Measurements from ENCODE around the gene OR51E1. TPM values are rescaled to one million over a fixed set of nuclear protein-coding genes. Genes with fewer than 3 reads are reported as not detected.

The OR51E1 gene
- total RNA-seq, 3 donors from 2014 or later (not counting 1 experiment from before 2014, with no cell fraction given), result not detected

DNA sequence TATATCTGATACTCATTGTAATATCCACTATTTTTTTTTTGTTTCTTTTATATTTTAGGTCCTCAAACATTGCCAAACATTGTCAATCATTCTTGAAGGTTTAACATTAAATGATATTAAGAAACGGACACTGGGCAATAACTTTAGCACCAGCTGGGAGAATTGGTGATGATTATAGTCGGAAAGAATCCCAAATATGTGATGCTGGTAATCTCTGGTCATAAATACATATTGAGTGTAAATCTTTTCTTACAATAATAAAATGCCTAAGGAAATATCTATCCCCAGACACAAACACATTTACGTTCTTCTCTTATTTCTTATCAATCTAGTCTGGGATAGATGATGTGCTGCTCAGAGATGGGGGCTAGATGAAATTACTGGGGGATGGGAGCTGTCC lies 28.7 kb downstream of the OR51E1 start:
- ATAC-seq, result no peak

DNA sequence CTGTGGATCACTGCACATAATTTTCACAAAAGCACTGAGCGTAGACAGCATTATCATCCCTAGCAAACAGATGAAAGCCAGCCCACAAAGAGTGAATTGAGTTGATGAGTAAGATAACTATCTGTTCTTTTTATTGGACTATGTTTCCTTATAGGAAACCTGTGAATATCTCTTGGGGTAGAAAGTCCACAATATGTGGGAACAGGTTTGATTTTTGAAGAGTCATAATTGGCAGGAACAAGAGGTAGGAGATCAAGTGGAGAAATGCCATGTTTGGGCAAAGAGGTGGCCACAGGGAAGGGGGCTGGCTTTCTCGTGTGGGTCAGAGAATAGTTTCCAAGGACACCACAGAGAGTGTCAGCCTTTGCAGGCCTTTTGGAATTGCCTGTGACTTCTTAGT lies 30.0 kb downstream of the OR51E1 start:
- WGBS (ENCODE audit: insufficient coverage), result 70% methylated on average over 2 of the region's 2 CpGs

More for the DNA sequence above, 28.7 kb downstream of the OR51E1 start:
- H3K9me3 Mint-ChIP-seq, result no peaks in the 10 kb centered on the region
- no peaks in the 10 kb centered on the region for H3K9me3 ChIP-seq (ENCODE audit: control insufficient read depth, insufficient read depth, low read length)
- no peaks in the 10 kb centered on the region for H3K4me1 ChIP-seq (ENCODE audit: control insufficient read depth, insufficient read depth, low read length)
- H3K27ac ChIP-seq (ENCODE audit: low read length), result no peak overlapping the region
- H3K4me1 Mint-ChIP-seq, result no peaks in the 10 kb centered on the region
- TF ChIP-seq, protein P1, sequence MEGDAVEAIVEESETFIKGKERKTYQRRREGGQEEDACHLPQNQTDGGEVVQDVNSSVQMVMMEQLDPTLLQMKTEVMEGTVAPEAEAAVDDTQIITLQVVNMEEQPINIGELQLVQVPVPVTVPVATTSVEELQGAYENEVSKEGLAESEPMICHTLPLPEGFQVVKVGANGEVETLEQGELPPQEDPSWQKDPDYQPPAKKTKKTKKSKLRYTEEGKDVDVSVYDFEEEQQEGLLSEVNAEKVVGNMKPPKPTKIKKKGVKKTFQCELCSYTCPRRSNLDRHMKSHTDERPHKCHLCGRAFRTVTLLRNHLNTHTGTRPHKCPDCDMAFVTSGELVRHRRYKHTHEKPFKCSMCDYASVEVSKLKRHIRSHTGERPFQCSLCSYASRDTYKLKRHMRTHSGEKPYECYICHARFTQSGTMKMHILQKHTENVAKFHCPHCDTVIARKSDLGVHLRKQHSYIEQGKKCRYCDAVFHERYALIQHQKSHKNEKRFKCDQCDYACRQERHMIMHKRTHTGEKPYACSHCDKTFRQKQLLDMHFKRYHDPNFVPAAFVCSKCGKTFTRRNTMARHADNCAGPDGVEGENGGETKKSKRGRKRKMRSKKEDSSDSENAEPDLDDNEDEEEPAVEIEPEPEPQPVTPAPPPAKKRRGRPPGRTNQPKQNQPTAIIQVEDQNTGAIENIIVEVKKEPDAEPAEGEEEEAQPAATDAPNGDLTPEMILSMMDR (IDR thresholded peaks at IDR 0.05), result no peak
- 79% methylated on average over 2 of the region's 3 CpGs for WGBS (ENCODE audit: insufficient coverage)
- H3K27me3 Mint-ChIP-seq (ENCODE audit: low read depth in 2 of 2), result peaks cover 13 to 38% of the 10 kb centered on the region in 2 donors
- H3K27ac Mint-ChIP-seq, result no peak overlapping the region
- no peaks in the 10 kb centered on the region for H3K36me3 ChIP-seq (ENCODE audit: control insufficient read depth, insufficient read depth, low read length)
- H3K36me3 Mint-ChIP-seq, result no peaks in the 10 kb centered on the region
- H3K4me3 ChIP-seq (ENCODE audit: low read length), result no peak overlapping the region
- no peak for DNase-seq
- no peaks in the 10 kb centered on the region for H3K27me3 ChIP-seq (ENCODE audit: control insufficient read depth, insufficient read depth, low read length)
- no peak overlapping the region for H3K4me3 Mint-ChIP-seq
- intact Hi-C loops (cut with micrococcal nuclease), result no loop called here

DNA sequence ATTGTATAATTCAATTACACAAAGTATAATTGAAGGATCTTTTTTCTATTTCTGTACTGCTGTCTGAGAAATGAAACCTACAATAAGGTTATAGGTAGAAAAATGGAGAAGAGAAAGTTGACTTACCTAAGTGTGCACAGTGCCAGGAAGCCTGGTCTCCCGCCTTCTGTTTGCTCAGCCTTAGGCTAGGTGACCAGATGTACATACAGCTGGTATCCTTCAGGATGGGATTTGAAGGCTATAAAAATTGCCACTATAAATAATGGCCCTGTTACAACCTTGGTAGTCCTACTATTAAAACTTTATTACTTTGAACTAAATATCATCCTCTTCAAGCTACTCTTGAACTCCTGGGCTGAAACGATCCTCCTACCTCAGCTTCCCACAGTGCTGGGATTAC lies 34.2 kb downstream of the OR51E1 start:
- Histone ChIP-seq H3K9me3 (ENCODE audit: control insufficient read depth, insufficient read depth, low read length) (no peaks in the 10 kb centered on the region), H3K4me1 (ENCODE audit: control insufficient read depth, insufficient read depth, low read length) (no peaks in the 10 kb centered on the region), H3K4me3 (ENCODE audit: low read length) (no peak overlapping the region), H3K27me3 (ENCODE audit: control insufficient read depth, insufficient read depth, low read length) (no peaks in the 10 kb centered on the region), H3K36me3 (ENCODE audit: control insufficient read depth, insufficient read depth, low read length) (no peaks in the 10 kb centered on the region), H3K27ac (ENCODE audit: low read length) (no peak overlapping the region)
- Mint-ChIP-seq H3K27ac (no peak overlapping the region), H3K4me3 (no peak overlapping the region), H3K27me3 (ENCODE audit: low read depth in 2 of 2) (peaks cover 6 to 12% of the 10 kb centered on the region in 2 donors), H3K36me3 (no peaks in the 10 kb centered on the region), H3K4me1 (no peaks in the 10 kb centered on the region), H3K9me3 (no peaks in the 10 kb centered on the region)
- 89% methylated on average over 2 of the region's 2 CpGs for WGBS (ENCODE audit: insufficient coverage)
- no peak for DNase-seq
- TF ChIP-seq, protein P1 (IDR thresholded peaks at IDR 0.05), result no peak
- no peak for ATAC-seq
- intact Hi-C loops (cut with micrococcal nuclease), result no loop called here

More for the DNA sequence above, 30.0 kb downstream of the OR51E1 start:
- TF ChIP-seq, protein P1 (IDR thresholded peaks at IDR 0.05), result no peak
- intact Hi-C loops (cut with micrococcal nuclease), result no loop called here
- no peak for DNase-seq
- peaks cover 13 to 38% of the 10 kb centered on the region in 2 donors for H3K27me3 Mint-ChIP-seq (ENCODE audit: low read depth in 2 of 2)
- H3K9me3 Mint-ChIP-seq, result no peaks in the 10 kb centered on the region
- no peaks in the 10 kb centered on the region for H3K36me3 Mint-ChIP-seq
- ATAC-seq, result no peak
- no peak overlapping the region for H3K4me3 Mint-ChIP-seq
- Histone ChIP-seq H3K27me3 (ENCODE audit: control insufficient read depth, insufficient read depth, low read length) (no peaks in the 10 kb centered on the region), H3K36me3 (ENCODE audit: control insufficient read depth, insufficient read depth, low read length) (no peaks in the 10 kb centered on the region), H3K9me3 (ENCODE audit: control insufficient read depth, insufficient read depth, low read length) (no peaks in the 10 kb centered on the region), H3K4me3 (ENCODE audit: low read length) (no peak overlapping the region), H3K27ac (ENCODE audit: low read length) (no peak overlapping the region), H3K4me1 (ENCODE audit: control insufficient read depth, insufficient read depth, low read length) (no peaks in the 10 kb centered on the region)
- H3K4me1 Mint-ChIP-seq, result no peaks in the 10 kb centered on the region
- no peak overlapping the region for H3K27ac Mint-ChIP-seq

DNA sequence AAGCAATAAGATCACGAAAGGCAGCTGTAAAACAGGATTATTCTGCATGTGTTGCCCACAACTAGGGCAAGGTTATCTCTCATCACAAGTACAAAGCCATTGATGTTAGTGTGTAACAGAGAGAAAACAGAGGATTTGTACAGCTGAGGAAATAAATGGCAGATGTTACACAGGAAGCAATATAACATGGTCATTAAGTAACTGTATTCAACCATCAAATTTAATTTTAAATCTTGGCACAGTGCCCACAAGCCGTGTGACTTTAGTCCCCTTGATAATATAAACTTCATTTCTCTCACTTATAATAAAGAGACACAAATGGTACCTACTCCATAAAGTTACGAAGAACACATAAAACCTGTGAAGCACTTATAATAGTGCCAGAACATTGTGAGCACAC lies 36.6 kb downstream of the OR51E1 start:
- TF ChIP-seq, protein P1 (IDR thresholded peaks at IDR 0.05), result no peak
- ATAC-seq (no peak), DNase-seq (no peak)
- WGBS (ENCODE audit: insufficient coverage), result 54% methylated on average over 3 of the region's 3 CpGs
- no peak overlapping the region for H3K27ac ChIP-seq (ENCODE audit: low read length)
- Mint-ChIP-seq H3K27me3 (ENCODE audit: low read depth in 2 of 2) (no peaks in the 10 kb centered on the region), H3K4me1 (no peaks in the 10 kb centered on the region), H3K9me3 (no peaks in the 10 kb centered on the region), H3K27ac (no peak overlapping the region), H3K4me3 (no peak overlapping the region), H3K36me3 (no peaks in the 10 kb centered on the region)
- H3K27me3 ChIP-seq (ENCODE audit: control insufficient read depth, insufficient read depth, low read length), result no peaks in the 10 kb centered on the region
- H3K4me3 ChIP-seq (ENCODE audit: low read length), result no peak overlapping the region
- H3K4me1 ChIP-seq (ENCODE audit: control insufficient read depth, insufficient read depth, low read length), result no peaks in the 10 kb centered on the region
- no peaks in the 10 kb centered on the region for H3K9me3 ChIP-seq (ENCODE audit: control insufficient read depth, insufficient read depth, low read length)
- H3K36me3 ChIP-seq (ENCODE audit: control insufficient read depth, insufficient read depth, low read length), result no peaks in the 10 kb centered on the region
- intact Hi-C loops (cut with micrococcal nuclease), result no loop called here
